ENCODE data around the gene PIEZO2.
"Not testable (repeated sequence)": the region's sequence is repeated elsewhere in the genome, so short reads cannot be mapped to it uniquely, and the experiment has no call there.

Gene PIEZO2

DNA sequence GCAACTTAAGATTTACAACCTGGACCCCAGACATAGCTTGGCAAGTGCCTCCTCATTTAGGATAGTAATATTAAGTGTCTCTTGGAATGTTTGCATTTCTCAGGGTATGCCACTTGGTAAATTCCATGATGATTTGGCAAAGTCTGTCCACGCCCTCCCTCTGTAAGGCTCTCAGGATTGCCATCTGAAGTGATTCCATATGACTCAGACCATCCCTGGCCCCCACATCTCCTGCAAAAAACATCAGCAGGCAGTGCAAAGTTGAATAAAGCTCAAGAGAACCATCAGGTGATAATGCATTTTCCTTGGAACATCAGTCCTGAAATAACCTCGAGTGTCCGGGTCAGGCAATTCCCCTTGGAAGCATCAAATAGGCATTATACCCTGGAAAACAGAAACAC is 27.1 kb upstream of the PIEZO2 start:
- H3K9me3 ChIP-seq (ENCODE audit: insufficient read depth, low read depth, low read length): no peaks in the 10 kb centered on the region
- H3F3A ChIP-seq (ENCODE audit: low read depth): no peaks in the 10 kb centered on the region
- H3K27me3 ChIP-seq (ENCODE audit: insufficient read depth, low read length, poor library complexity, severe bottlenecking): no peaks in the 10 kb centered on the region
- no peaks in the 10 kb centered on the region for H3K4me1 ChIP-seq (ENCODE audit: insufficient read depth, low read length, poor library complexity, severe bottlenecking)
- H3K36me3 ChIP-seq (ENCODE audit: insufficient read depth, low read length): no peaks in the 10 kb centered on the region
- H3K4me3 ChIP-seq (ENCODE audit: low read length, poor library complexity, severe bottlenecking): no peak overlapping the region
- H4K20me1 ChIP-seq (ENCODE audit: insufficient read depth, low read length, poor library complexity, severe bottlenecking): no peaks in the 10 kb centered on the region
- H3K9me2 ChIP-seq (replicated peaks; ENCODE audit: low read depth, low read length): no peaks in the 10 kb centered on the region
- TF ChIP-seq EZH2phosphoT487 (IDR thresholded peaks at IDR 0.05; ENCODE audit: borderline replicate concordance): no peak
- TF ChIP-seq, protein P1, sequence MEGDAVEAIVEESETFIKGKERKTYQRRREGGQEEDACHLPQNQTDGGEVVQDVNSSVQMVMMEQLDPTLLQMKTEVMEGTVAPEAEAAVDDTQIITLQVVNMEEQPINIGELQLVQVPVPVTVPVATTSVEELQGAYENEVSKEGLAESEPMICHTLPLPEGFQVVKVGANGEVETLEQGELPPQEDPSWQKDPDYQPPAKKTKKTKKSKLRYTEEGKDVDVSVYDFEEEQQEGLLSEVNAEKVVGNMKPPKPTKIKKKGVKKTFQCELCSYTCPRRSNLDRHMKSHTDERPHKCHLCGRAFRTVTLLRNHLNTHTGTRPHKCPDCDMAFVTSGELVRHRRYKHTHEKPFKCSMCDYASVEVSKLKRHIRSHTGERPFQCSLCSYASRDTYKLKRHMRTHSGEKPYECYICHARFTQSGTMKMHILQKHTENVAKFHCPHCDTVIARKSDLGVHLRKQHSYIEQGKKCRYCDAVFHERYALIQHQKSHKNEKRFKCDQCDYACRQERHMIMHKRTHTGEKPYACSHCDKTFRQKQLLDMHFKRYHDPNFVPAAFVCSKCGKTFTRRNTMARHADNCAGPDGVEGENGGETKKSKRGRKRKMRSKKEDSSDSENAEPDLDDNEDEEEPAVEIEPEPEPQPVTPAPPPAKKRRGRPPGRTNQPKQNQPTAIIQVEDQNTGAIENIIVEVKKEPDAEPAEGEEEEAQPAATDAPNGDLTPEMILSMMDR (conservative IDR thresholded peaks at IDR 0.05; ENCODE audit: low read length): no peak
- no peaks in the 10 kb centered on the region for H3K79me2 ChIP-seq (ENCODE audit: insufficient read depth, low read length)
- H3K4me2 ChIP-seq (ENCODE audit: low read depth, low read length, poor library complexity, severe bottlenecking): no peak overlapping the region
- no peak overlapping the region for H2AFZ ChIP-seq (ENCODE audit: low read length)
- H3K9ac ChIP-seq (ENCODE audit: low read depth, low read length, poor library complexity, severe bottlenecking): no peak overlapping the region

DNA sequence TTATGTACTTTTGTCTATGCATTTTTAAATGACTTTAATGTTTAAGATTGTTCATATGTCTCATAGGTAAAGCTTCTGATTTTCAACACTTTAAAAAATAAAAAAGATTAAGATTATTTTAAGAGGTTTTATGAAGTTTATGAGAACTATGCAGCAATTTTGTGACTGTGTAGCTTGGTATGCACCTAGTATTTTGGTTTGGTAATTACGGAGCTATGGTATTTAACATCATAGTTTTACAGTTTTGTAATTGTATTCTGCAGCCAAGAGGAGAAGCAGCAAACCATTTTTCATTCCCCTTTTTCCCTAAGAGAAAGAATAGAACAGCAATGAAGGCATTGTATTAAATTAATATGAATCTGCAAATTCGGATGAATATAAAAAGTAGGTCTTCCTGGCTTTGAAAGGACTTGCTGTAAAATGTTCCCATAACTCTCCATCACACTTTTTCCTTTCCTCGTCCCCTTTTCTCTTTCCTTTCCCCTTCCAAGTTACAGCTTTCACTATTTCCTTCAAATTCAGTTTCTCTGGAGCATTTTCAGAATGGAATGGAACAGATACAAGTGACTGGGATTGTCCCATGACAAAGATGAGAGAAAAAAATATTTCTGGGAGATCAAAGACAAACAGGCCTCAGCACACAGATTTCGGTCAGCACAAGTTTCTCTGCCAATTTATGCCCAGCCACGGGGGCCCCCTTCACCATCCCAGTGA is 26.1 kb upstream of the PIEZO2 start:
- Histone ChIP-seq H3K4me3 (ENCODE audit: low read length, poor library complexity, severe bottlenecking) (no peak overlapping the region), H3K4me1 (ENCODE audit: insufficient read depth, low read length, poor library complexity, severe bottlenecking) (no peaks in the 10 kb centered on the region), H3K36me3 (ENCODE audit: insufficient read depth, low read length) (no peaks in the 10 kb centered on the region), H3K9me2 (replicated peaks; ENCODE audit: low read depth, low read length) (no peaks in the 10 kb centered on the region), H3K9me3 (ENCODE audit: insufficient read depth, low read depth, low read length) (no peaks in the 10 kb centered on the region), H4K20me1 (ENCODE audit: insufficient read depth, low read length, poor library complexity, severe bottlenecking) (no peaks in the 10 kb centered on the region), H3F3A (ENCODE audit: low read depth) (no peaks in the 10 kb centered on the region), H3K9ac (ENCODE audit: low read depth, low read length, poor library complexity, severe bottlenecking) (no peak overlapping the region), H3K4me2 (ENCODE audit: low read depth, low read length, poor library complexity, severe bottlenecking) (no peak overlapping the region), H3K79me2 (ENCODE audit: insufficient read depth, low read length) (no peaks in the 10 kb centered on the region), H3K27me3 (ENCODE audit: insufficient read depth, low read length, poor library complexity, severe bottlenecking) (no peaks in the 10 kb centered on the region), H2AFZ (ENCODE audit: low read length) (no peak overlapping the region)
- TF ChIP-seq, protein P1 (conservative IDR thresholded peaks at IDR 0.05; ENCODE audit: low read length): no peak
- TF ChIP-seq EZH2phosphoT487 (IDR thresholded peaks at IDR 0.05; ENCODE audit: borderline replicate concordance): no peak

DNA sequence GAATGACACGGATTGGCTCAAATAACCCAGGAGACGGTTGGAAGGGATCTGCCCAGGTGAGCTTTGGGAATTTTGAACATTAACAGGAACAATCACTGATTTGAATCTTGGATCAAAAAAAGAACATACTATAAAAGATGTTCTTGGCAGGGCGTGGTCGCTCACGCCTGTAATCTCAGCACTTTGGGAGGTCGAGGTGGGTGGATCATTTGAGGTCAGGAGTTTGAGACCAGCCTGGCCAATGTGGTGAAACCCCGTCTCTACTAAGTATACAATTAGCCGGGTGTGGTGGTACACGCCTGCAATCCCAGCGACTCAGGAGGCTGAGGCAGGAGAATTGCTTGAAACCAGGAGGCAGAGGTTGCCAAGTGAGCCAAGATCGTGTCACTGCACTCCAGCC is 24.8 kb upstream of the PIEZO2 start:
- not testable (repeated sequence) for H3K9ac ChIP-seq (ENCODE audit: low read depth, low read length, poor library complexity, severe bottlenecking); H4K20me1 ChIP-seq (ENCODE audit: insufficient read depth, low read length, poor library complexity, severe bottlenecking); H3K4me2 ChIP-seq (ENCODE audit: low read depth, low read length, poor library complexity, severe bottlenecking); H3K4me3 ChIP-seq (ENCODE audit: low read length, poor library complexity, severe bottlenecking); H2AFZ ChIP-seq (ENCODE audit: low read length); H3K27me3 ChIP-seq (ENCODE audit: insufficient read depth, low read length, poor library complexity, severe bottlenecking); H3K9me2 ChIP-seq (replicated peaks; ENCODE audit: low read depth, low read length); H3K4me1 ChIP-seq (ENCODE audit: insufficient read depth, low read length, poor library complexity, severe bottlenecking); H3K36me3 ChIP-seq (ENCODE audit: insufficient read depth, low read length); H3K79me2 ChIP-seq (ENCODE audit: insufficient read depth, low read length); H3F3A ChIP-seq (ENCODE audit: low read depth); H3K9me3 ChIP-seq (ENCODE audit: insufficient read depth, low read depth, low read length)

DNA sequence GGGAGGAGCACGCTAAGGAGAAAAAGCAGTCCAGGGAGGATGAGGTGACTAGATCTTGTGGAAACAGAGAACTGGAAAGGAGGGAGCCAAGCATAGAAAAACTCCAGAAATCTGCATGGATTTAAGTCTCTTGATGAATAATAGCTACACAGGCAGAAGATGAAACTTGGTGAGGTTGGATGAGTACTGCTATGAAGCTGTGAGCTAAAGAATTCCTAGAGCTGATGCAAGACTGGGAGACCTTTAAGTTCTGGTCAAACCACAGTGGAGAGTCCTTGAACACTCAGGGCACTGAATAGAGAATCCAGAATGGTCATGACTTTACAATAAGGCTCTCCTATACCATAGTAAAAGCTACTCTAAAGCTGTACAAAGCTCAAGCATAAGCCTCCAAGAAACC is 18.4 kb upstream of the PIEZO2 start:
- H3K36me3 ChIP-seq (ENCODE audit: insufficient read depth, low read length): no peaks in the 10 kb centered on the region
- H4K20me1 ChIP-seq (ENCODE audit: insufficient read depth, low read length, poor library complexity, severe bottlenecking): no peaks in the 10 kb centered on the region
- no peak overlapping the region for H2AFZ ChIP-seq (ENCODE audit: low read length)
- no peak overlapping the region for H3K4me3 ChIP-seq (ENCODE audit: low read length, poor library complexity, severe bottlenecking)
- H3K4me2 ChIP-seq (ENCODE audit: low read depth, low read length, poor library complexity, severe bottlenecking): no peak overlapping the region
- H3K9me2 ChIP-seq (replicated peaks; ENCODE audit: low read depth, low read length): no peaks in the 10 kb centered on the region
- TF ChIP-seq EZH2phosphoT487 (IDR thresholded peaks at IDR 0.05; ENCODE audit: borderline replicate concordance): no peak
- TF ChIP-seq, protein P1 (conservative IDR thresholded peaks at IDR 0.05; ENCODE audit: low read length): no peak
- H3K9ac ChIP-seq (ENCODE audit: low read depth, low read length, poor library complexity, severe bottlenecking): no peak overlapping the region
- no peaks in the 10 kb centered on the region for H3K9me3 ChIP-seq (ENCODE audit: insufficient read depth, low read depth, low read length)
- no peaks in the 10 kb centered on the region for H3K27me3 ChIP-seq (ENCODE audit: insufficient read depth, low read length, poor library complexity, severe bottlenecking)
- H3K79me2 ChIP-seq (ENCODE audit: insufficient read depth, low read length): no peaks in the 10 kb centered on the region
- H3F3A ChIP-seq (ENCODE audit: low read depth): no peaks in the 10 kb centered on the region
- H3K4me1 ChIP-seq (ENCODE audit: insufficient read depth, low read length, poor library complexity, severe bottlenecking): no peaks in the 10 kb centered on the region
